Activated B cell treated with CpG ODN at 0.5 μM for 24 hours (primary cell): ENCODE data around the gene FOXRED1. TPM values are rescaled to one million over a fixed set of nuclear protein-coding genes. Genes with fewer than 3 reads are reported as not detected.

ENCODE experiments used
- ATAC-seq: fragments of 200-7000 bp; cut with Tn5 transposase; one replicate; pipeline ENCODE4 v1.10.0; 2021; ENCODE audit warnings: low read depth, mild to moderate bottlenecking, moderate library complexity
- CTCF ChIA-PET: fragments of 350-600 bp; sonication (Branson Sonifier 250); formaldehyde crosslinking; loops from one replicate; lab custom pipeline; 2021; ENCODE audit warnings: antibody characterized with exemption; lab: Charles Lee
- POLR2A ChIA-PET: fragments of 350-600 bp; sonication (Branson Sonifier 250); formaldehyde crosslinking; loops from one replicate; lab custom pipeline; 2021; ENCODE audit warnings: antibody characterized with exemption; lab: Charles Lee
- DNase-seq: peaks from one replicate; pipeline ENCODE4 v3.0.0; 2022
- H3K27ac Mint-ChIP-seq: one replicate; pipeline ENCODE4 v1.8.0; 2020; ENCODE audit warnings: mixed read lengths
- H3K27me3 Mint-ChIP-seq: one replicate; pipeline ENCODE4 v1.8.0; 2021; ENCODE audit warnings: mixed read lengths
- H3K36me3 Mint-ChIP-seq: one replicate; pipeline ENCODE4 v1.8.0; 2021; ENCODE audit warnings: low read depth, mixed read lengths
- H3K4me1 Mint-ChIP-seq: one replicate; pipeline ENCODE4 v1.8.0; 2021; ENCODE audit warnings: mixed read lengths
- H3K4me3 Mint-ChIP-seq: one replicate; pipeline ENCODE4 v1.8.0; 2020; ENCODE audit warnings: mild to moderate bottlenecking, mixed read lengths
- H3K9me3 Mint-ChIP-seq: one replicate; pipeline ENCODE4 v1.8.0; 2020; ENCODE audit warnings: mixed read lengths
- CTCF ChIP-seq: fragments of 200-600 bp; IDR thresholded peaks from one replicate; pipeline ENCODE4 v1.8.0; 2022; ENCODE audit warnings: antibody characterized with exemption, mild to moderate bottlenecking
- intact Hi-C: fragments of 100-400 bp; cut with micrococcal nuclease; formaldehyde crosslinking; loops from one replicate; pipeline ENCODE4 v1.15.1; 2024
- total RNA-seq: library from RNA; stranded (reverse); gene quantifications from 2 replicates; pipeline ENCODE4 v1.2.3, GENCODE V29; 2022

The FOXRED1 gene
- total RNA-seq, 1 donor from 2014 or later: 44.9 TPM

GRCh38 chr11:126257764-126258163 lies 11.2 kb upstream of the FOXRED1 start:
- intact Hi-C loops: no loop called here
- Mint-ChIP-seq H3K27me3 (no peaks in the 10 kb centered on the region), H3K4me1 (no peaks in the 10 kb centered on the region), H3K36me3 (peaks cover 53% of the 10 kb centered on the region), H3K27ac (no peak overlapping the region), H3K9me3 (no peaks in the 10 kb centered on the region), H3K4me3 (no peak overlapping the region)
- DNase-seq (no peak), ATAC-seq (no peak)
- CTCF ChIA-PET: no interaction called here
- POLR2A ChIA-PET: no interaction called here
- TF ChIP-seq CTCF: no peak

- no peak for TF ChIP-seq CTCF
- no peaks in the 10 kb centered on the region for H3K27me3 Mint-ChIP-seq
- intact Hi-C loops: loop anchor here (10.0 kb wide), 1 partner anchor 1147 kb away; the partner anchor contains the start of gene TMEM218
- no peak overlapping the region for H3K27ac Mint-ChIP-seq
- no peaks in the 10 kb centered on the region for H3K9me3 Mint-ChIP-seq
- ChIA-PET CTCF (no interaction called here), POLR2A (interaction anchor here (0.7 to 1.8 kb wide), 5 partner anchors 13 to 51 kb away, joined by 3 to 5 read pairs (median 3); partner anchors contain the start of genes DCPS, FAM118B and RPUSD4)
- no peak overlapping the region for H3K4me3 Mint-ChIP-seq
- H3K36me3 Mint-ChIP-seq: peaks cover 80% of the 10 kb centered on the region
- H3K4me1 Mint-ChIP-seq: peaks cover 7% of the 10 kb centered on the region
- no peak for DNase-seq
- ATAC-seq: no peak
Observed at GRCh38 chr11:126262216-126262615, 6.7 kb upstream of the FOXRED1 start.

GRCh38 chr11:126263489-126263888 lies 5.5 kb upstream of the FOXRED1 start:
- POLR2A ChIA-PET: interaction anchor here (1.2 to 1.8 kb wide), 2 partner anchors 20 to 52 kb away, joined by 3 to 5 read pairs; partner anchors contain the start of genes FAM118B and RPUSD4

GRCh38 chr11:126265811-126266210 lies 3.1 kb upstream of the FOXRED1 start:
- ChIA-PET POLR2A (interaction anchor here (0.8 kb wide), 1 partner anchor 38 kb away, joined by 3 read pairs; the partner anchor contains the start of gene DCPS), CTCF (no interaction called here)
- Mint-ChIP-seq H3K27ac (no peak overlapping the region), H3K4me1 (peaks cover 33% of the 10 kb centered on the region), H3K9me3 (no peaks in the 10 kb centered on the region), H3K27me3 (no peaks in the 10 kb centered on the region), H3K36me3 (peaks cover 79% of the 10 kb centered on the region), H3K4me3 (no peak overlapping the region)
- TF ChIP-seq CTCF: no peak
- DNase-seq: no peak
- ATAC-seq: no peak
- intact Hi-C loops: loop anchor here (10.0 kb wide), 1 partner anchor 1151 kb away; the partner anchor contains the start of gene TMEM218

More at GRCh38 chr11:126263489-126263888, 5.5 kb upstream of the FOXRED1 start:
- Mint-ChIP-seq H3K27ac (no peak overlapping the region), H3K36me3 (peaks cover 81% of the 10 kb centered on the region), H3K4me1 (peaks cover 18% of the 10 kb centered on the region), H3K4me3 (no peak overlapping the region), H3K9me3 (no peaks in the 10 kb centered on the region), H3K27me3 (no peaks in the 10 kb centered on the region)
- ATAC-seq (no peak), DNase-seq (no peak)
- intact Hi-C loops: loop anchor here (10.0 kb wide), 1 partner anchor 1149 kb away; the partner anchor contains the start of gene TMEM218
- no peak for TF ChIP-seq CTCF
- CTCF ChIA-PET: no interaction called here

- intact Hi-C loops: loop anchor here (1.0 to 10.0 kb wide), 4 partner anchors 365 to 1507 kb away; partner anchors contain the start of genes PUS3, STT3A and TMEM218
- no peak for ATAC-seq
- CTCF ChIA-PET: no interaction called here
- peaks cover 33% of the 10 kb centered on the region for H3K4me1 Mint-ChIP-seq
- POLR2A ChIA-PET: interaction anchor here (0.6 to 4.1 kb wide), 5 partner anchors 14 to 149 kb away, joined by 3 to 84 read pairs (median 5); partner anchors contain the start of genes FAM118B, RPUSD4 and TIRAP
- TF ChIP-seq CTCF: no peak
- DNase-seq: no peak
- peak overlapping the region; percentile 95 for H3K27ac Mint-ChIP-seq
- H3K9me3 Mint-ChIP-seq: no peaks in the 10 kb centered on the region
- peaks cover 70% of the 10 kb centered on the region for H3K36me3 Mint-ChIP-seq
- peak overlapping the region; percentile 95 for H3K4me3 Mint-ChIP-seq
- no peaks in the 10 kb centered on the region for H3K27me3 Mint-ChIP-seq
Observed at GRCh38 chr11:126267650-126268049, 1.3 kb upstream of the FOXRED1 start.
